Lung (tissue), 12 donors: ENCODE measurements around the gene CDK14. TPM values are rescaled to one million over a fixed set of nuclear protein-coding genes. Genes with fewer than 3 reads are reported as not detected.

Experiments
- ATAC-seq: fragments of 200-7000 bp; cut with Tn5 transposase; one replicate; pipeline ENCODE4 v1.9.1; 2020; ENCODE audit warnings: moderate number of reproducible peaks; ENCODE audit not compliant: insufficient read depth, low FRiP score
- DNase-seq, 3 donors: peaks; one replicate each; pipeline ENCODE4 v3.0.0-alpha.2; 2013 to 2017
- H3K27ac ChIP-seq, 2 donors: one replicate each; pipeline ENCODE4 v1.5.1; 2013; ENCODE audit warnings: mild to moderate bottlenecking in 2 of 2, moderate library complexity in 2 of 2, control low read depth in 1 of 2, inconsistent platforms in 1 of 2, low read depth in 1 of 2, low read length in 1 of 2
- H3K27me3 ChIP-seq, 3 donors: one replicate each; pipeline ENCODE4 v1.5.1; 2013; ENCODE audit warnings: low read length in 2 of 3; ENCODE audit not compliant: control insufficient read depth in 3 of 3, insufficient read depth in 3 of 3
- H3K36me3 ChIP-seq, 4 donors: one replicate each; pipeline ENCODE4 v1.5.1; 2013; ENCODE audit warnings: low read length in 4 of 4, mild to moderate bottlenecking in 1 of 4, moderate library complexity in 1 of 4; ENCODE audit not compliant: control insufficient read depth in 4 of 4, insufficient read depth in 4 of 4
- H3K4me1 ChIP-seq, 5 donors: one replicate each; pipeline ENCODE4 v1.5.1; 2013; ENCODE audit warnings: low read length in 5 of 5, mild to moderate bottlenecking in 2 of 5, moderate library complexity in 1 of 5; ENCODE audit not compliant: control insufficient read depth in 5 of 5, insufficient read depth in 5 of 5
- H3K4me3 ChIP-seq: one replicate; pipeline ENCODE4 v1.5.1; 2013; ENCODE audit warnings: mild to moderate bottlenecking, control low read depth, moderate library complexity
- H3K9ac ChIP-seq, 2 donors: one replicate each; pipeline ENCODE4 v1.5.1; 2013; ENCODE audit warnings: low read length in 2 of 2, control low read depth in 1 of 2; ENCODE audit not compliant: insufficient read depth in 1 of 2
- H3K9me3 ChIP-seq, 4 donors: one replicate each; pipeline ENCODE4 v1.5.1; 2013; ENCODE audit warnings: low read length in 3 of 4, mild to moderate bottlenecking in 1 of 4, moderate library complexity in 1 of 4; ENCODE audit not compliant: control insufficient read depth in 4 of 4, insufficient read depth in 3 of 4
- CTCF ChIP-seq: IDR thresholded peaks from 2 replicates; pipeline ENCODE4 v1.5.1; 2012; ENCODE audit warnings: mild to moderate bottlenecking; ENCODE audit errors: control extremely low read depth, extremely low read depth
- WGBS, 2 donors: extraction: QIAGEN DNeasy Blood & Tissue Kit; methylation state at CpG; one replicate each; pipeline ENCODE4 v1.1.7; 2013; 5-methylcytosine and 5-hydroxymethylcytosine counted together
- polyA plus RNA-seq, 2 donors: library from polyadenylated mRNA; stranded (reverse); fragments of 200-250 nt; gene quantifications; one replicate each; pipeline ENCODE4 v1.2.1, GENCODE V29; 2013
- total RNA-seq, 2 donors: library from RNA; depleted of rRNA in 1 of 2; stranded (reverse); fragments of >200 nt in 1 of 2; gene quantifications; one replicate each; pipeline ENCODE4 v1.2.1, GENCODE V29; 2014 to 2021
- donor health status: control.
- donor health status: control.
- donor health status: Bipolar disorder and iron deficiency.
- donor health status: healthy.
- donor health status: DM: yes; HTN: yes; CAD: no.

The CDK14 gene
- total and polyA plus RNA-seq, 4 donors, result 4.3 to 117 (median 18.9) TPM

DNA sequence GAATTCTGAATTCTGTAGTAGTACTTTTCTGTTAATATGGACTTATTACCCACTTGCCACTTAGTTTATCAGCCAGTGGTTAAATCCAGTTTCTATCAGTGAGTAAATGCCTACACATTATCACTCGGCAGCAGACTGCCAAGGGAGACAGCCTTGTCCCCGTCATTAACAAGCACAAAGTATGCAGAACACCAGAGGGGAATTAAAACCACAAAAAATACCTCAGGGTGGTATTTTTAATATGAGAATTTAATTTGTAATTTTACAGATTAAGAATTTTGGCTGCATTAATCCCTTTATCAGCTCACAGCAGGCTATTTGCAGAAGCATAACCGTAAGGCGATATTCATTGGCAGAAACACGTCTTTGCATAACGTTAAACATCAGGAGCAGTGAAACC is 518.1 kb downstream of the CDK14 start:
- no peak for DNase-seq
- Histone ChIP-seq H3K9me3 (no peaks in the 10 kb centered on the region), H3K4me1 (peaks cover 0 to 6% (median 1%) of the 10 kb centered on the region in 5 donors), H3K4me3 (no peak overlapping the region), H3K36me3 (peaks cover 1 to 8% (median 6%) of the 10 kb centered on the region in 4 donors), H3K27ac (no peak overlapping the region), H3K9ac (no peak overlapping the region), H3K27me3 (no peaks in the 10 kb centered on the region)
- no peak for ATAC-seq
- no peak for TF ChIP-seq CTCF
- 92 to 93% methylated on average over 6 of the region's 6 CpGs for WGBS, 2 donors

DNA sequence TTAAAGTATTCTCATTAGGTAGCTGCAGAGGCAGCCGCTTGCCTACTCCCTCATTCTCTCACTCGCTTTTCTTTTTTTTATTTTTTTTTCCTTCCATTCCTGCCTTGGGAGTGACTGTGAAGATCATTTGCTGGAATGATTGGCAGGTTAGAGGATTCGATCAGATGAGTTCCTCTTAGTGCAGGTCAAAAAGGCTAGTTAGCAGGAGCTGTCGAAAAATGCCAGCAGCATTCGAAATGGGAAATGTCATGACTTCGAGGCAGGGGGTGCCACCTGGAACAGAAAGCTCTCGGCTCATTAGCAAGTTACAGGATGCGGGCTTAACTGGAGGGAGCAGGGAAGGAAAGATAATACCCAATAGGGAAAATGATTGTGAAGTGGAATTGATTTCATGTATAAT is 530.6 kb downstream of the CDK14 start:
- Histone ChIP-seq H3K4me3 (no peak overlapping the region), H3K9ac (no peak overlapping the region), H3K9me3 (no peaks in the 10 kb centered on the region), H3K27ac (no peak overlapping the region), H3K36me3 (no peaks in the 10 kb centered on the region), H3K27me3 (no peaks in the 10 kb centered on the region), H3K4me1 (peaks cover 0 to 30% (median 4%) of the 10 kb centered on the region in 5 donors)
- no peak for TF ChIP-seq CTCF
- WGBS, 2 donors, result 69 to 77% methylated on average over 8 of the region's 8 CpGs
- peak in 1 of 3 donors; percentile 33 for DNase-seq
- ATAC-seq, result no peak

DNA sequence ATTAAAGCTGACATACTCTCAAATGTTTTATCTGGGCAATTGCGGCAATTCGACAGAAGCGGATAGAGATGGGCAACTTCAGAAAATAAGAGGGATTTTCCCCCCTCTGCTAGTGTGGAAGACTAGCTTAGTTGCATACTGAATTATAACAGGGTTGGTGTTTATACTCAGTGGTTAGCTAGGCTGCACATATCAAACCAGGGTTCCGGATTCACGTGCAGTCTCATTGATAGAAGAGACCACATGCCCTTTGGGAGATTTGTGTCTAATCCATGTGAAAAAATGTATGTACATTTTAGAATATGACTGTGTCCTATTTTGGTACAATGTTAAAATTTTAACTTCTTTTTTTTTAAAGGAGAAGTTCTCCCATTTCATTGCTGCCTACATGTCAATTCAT is 531.2 kb downstream of the CDK14 start:
- Histone ChIP-seq H3K27me3 (no peaks in the 10 kb centered on the region), H3K9ac (no peak overlapping the region), H3K36me3 (no peaks in the 10 kb centered on the region), H3K4me3 (no peak overlapping the region), H3K4me1 (peaks cover 0 to 30% (median 4%) of the 10 kb centered on the region in 5 donors), H3K9me3 (no peaks in the 10 kb centered on the region), H3K27ac (no peak overlapping the region)
- 93 to 95% methylated on average over 5 of the region's 5 CpGs for WGBS, 2 donors
- no peak for TF ChIP-seq CTCF
- ATAC-seq, result no peak
- DNase-seq, result no peak

- H3K4me1 ChIP-seq, result peaks cover 0 to 30% (median 4%) of the 10 kb centered on the region in 5 donors
- H3K4me3 ChIP-seq, result no peak overlapping the region
- no peaks in the 10 kb centered on the region for H3K9me3 ChIP-seq
- no peak for ATAC-seq
- H3K9ac ChIP-seq, result no peak overlapping the region
- H3K36me3 ChIP-seq, result no peaks in the 10 kb centered on the region
- H3K27ac ChIP-seq, result no peak overlapping the region
- 62 to 66% methylated on average over 3 of the region's 3 CpGs for WGBS, 2 donors
- no peaks in the 10 kb centered on the region for H3K27me3 ChIP-seq
- peak in 2 of 3 donors; percentile 62 to 70 for DNase-seq
- TF ChIP-seq CTCF, result no peak
Observed at GRCh38 chr7:91127959-91128358, 531.8 kb downstream of the CDK14 start.
